GM18858 (cell line): ENCODE data around the gene RELL2.

Experiments
- ATAC-seq: cut with Tn5 transposase; IDR thresholded peaks from one replicate; pipeline ENCODE4 v1.9.1; 2021; ENCODE audit not compliant: unreplicated experiment

Gene RELL2

DNA sequence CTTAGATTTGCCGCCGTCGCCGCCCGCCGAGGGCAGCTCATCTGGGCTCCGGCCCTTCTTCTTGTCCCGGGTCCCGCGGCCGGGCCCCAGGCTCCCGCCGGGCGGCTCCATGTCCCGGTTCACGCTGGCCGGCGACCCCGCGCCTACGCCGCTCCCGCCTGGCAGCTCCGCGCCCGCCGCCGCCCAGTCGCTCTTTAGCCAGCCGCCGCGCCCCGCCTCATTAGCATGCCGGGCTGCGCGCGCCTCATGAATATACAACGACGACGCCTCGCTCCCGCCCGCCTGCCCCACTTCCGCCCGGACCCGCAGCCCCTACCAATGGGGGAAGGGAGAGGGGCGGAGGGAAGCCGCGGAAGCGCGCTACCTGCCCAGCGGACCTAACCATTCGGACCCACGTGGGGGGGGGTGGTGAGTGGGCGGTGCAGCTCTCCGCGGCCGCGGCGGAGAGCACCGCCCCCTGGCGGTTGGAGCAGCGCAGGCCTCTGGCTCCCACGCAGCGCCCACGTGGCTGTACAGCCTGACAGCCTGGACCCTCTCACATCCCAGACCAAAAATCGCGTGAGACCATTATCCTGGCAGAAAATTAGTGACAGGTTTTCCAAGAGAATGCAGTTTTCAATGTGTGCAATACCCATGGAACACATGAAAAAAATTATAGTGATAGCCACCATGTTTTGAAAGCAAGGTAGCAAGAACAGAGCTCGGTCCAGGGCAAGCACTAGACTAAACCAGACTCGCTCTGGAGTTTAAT is 17.8 kb upstream of the RELL2 start, which contains the start of gene DIAPH1:
Gene DIAPH1 (minus strand): TSS at position 197 of the 751 bp plus-strand sequence. CDS start 86 bp downstream, at position 111.
- peak; percentile 56 for ATAC-seq

DNA sequence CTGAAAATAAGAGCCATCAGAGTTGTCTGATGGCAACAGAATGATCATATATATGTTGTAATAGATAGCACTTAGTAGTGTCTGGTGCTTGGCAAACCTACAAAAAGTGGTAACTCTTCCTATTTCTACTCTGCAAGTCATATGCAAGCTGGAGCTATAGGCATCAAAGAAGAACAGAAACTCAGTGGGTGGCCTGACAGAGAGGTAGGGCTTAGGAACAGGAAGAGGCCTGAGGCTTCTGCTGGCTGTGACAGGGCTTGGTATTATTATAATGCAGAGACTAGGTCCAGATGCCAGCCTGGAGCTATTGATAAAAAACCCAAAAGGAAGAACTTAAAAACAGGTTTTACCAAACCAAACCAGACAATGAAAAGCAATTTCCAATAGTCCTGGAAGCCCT is 13.6 kb upstream of the RELL2 start:
- ATAC-seq = peak; percentile 73

DNA sequence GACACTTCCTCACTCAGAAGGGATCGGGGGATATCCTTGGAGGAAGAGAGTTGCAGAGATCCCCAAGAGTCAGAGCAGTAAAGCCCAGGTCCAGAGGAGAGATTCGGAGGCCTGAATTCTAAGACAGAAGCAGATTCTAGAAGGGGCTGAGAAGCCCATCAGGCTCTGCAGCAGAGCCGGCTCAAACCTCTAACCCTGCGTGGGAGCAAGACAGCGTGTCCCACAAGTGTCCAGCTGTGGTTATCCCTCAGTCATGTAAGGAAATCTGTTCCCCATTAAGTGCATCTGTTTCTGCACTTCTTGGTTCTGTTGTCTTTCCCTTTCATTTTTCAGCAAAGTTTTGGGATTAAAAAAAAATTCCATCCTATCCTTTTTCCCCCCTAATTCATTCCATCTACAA is 13.2 kb upstream of the RELL2 start:
- no peak for ATAC-seq

DNA sequence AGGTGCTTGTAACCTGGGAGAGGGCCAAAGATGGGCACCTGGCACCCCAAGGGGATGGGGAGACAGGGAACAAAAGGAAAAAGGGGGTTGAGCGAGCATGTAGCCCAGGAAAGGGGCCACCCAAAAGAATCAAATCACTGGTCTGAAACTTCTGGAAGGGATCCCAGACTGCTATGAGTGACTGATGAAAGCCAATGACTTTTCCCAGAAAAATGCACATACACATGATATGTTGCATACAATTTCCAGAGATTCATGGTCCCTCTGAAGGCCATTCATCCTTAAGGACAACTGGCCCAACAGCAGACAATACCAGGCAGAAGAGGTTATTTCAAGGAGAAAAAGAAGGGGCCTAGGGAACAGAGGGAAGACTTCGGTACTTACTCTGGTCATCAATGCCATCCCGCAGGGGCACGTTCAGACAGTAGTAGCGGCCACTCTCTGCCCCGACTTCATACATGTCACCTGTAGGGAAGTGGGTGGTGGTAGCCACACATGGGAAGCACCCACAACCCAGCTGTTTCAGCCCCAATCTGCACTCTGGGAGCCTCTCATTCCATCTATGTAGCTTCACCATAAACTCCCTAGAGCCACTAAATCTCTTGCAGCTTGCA is 8.5 kb upstream of the RELL2 start:
- no peak for ATAC-seq

DNA sequence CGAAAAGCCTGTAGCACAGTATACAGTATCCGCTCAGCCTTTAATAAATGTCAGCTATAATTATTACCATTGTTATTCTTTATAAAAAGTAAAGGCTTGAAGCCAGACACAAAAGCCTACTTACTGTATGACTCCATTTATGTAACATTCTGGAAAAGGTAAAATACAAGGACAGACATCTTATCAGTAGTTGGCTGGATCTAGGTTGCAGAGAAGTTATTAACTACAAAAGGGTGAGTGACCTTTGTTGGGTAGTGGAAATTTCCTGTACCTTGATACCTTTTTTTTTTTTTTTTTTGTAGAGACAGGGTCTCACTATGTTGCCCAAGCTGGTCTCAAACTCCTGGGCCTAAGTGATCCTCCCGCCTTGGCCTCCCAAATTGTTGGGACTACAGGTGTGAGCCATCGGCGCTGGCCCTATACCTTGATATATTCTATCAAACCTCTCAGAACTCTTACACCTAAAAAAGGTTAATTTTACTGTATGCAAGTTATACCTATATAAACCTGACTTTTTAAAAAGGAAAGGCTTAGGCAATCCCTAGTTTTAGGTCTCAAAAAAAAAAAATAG is 6.1 kb upstream of the RELL2 start:
- no peak for ATAC-seq

DNA sequence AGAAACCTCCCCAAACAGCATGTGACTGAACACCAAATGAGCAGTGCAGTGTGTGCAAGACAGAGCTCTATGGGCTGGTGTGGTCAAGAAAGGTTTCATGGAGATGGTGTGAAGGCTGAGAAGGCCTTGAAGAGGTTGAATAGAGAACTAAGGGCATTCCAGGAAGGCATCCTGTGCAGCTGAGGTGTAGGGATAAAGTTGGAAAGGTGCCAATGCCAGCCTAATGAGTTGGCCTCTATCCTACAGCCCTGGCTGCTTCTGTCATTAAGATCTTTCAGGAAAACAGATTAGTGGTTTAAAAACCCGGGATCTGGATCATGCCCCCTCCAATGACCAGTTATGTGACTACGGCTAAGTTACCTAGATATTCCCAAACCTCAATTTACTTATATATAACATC is 4.1 kb upstream of the RELL2 start:
- ATAC-seq = no peak

DNA sequence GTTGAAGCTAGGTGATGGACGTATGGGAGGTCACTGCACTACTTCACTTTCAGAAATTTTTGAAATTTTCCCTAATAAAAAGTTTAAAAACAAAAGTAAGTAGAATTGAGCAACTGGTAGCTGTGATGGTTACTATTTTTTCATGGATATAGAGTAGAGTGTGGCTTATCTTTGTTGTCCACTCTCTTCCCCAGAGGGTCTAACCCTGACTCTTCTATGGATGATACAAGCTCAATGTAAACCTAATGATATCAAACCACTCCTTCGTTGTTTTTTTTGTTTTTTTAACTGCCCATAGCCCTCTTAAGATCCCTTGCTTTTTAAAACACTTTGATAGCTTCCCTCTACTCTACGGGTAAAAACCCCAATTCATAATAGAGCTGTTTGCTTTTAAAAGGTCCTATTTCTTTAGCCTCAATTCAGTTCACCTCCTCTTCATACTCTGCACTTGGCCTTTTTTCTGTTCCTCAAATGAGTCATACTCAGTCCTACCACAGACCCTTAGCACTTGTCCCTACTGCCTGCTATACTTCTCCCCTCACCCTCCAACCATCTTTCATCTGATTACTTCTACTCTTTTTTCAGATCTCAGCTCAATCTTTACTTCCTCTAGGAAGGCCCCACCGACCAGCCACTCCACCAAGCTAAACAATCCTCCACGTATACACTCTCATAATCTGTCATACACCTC is 2.8 kb upstream of the RELL2 start:
- peak; percentile 87 for ATAC-seq

DNA sequence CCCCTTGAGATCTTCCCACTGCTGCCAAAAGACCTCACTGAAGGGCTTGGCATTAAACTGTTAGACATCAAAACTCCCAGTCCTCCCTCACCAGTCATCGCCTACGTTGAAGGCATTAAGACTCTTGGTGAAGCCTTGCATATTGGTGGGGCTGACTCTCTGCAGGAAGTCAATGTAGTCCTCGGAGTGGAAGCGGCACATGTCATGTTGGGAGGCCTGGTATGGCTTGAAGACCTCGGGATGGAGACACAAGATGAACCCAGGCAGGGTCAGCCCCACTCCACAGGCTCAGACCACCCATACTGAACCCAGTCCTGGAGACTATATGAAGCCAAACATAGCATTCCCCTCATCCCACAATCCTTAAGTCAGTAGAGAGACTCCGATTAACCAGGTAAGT is 2.1 kb upstream of the RELL2 start:
- no peak for ATAC-seq

DNA sequence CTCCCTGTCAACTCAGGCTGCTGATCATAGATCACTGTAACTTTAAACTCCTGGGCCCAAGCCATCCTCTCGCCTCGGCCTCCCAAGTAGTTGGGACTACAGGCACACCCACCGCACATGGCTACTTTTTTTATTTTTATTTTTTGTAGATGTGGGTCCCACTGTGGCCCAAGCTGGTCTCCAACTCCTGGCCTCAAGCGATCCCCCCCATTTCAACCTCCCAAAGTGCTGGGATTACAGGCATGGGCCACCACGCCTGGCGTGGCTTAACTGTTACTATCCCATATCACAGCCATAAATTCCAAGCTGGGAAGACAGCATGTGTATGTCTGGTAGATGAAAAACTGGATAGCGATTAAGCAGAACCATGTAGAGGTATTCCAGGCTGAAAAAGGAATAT is 1.2 kb upstream of the RELL2 start:
- no peak for ATAC-seq

DNA sequence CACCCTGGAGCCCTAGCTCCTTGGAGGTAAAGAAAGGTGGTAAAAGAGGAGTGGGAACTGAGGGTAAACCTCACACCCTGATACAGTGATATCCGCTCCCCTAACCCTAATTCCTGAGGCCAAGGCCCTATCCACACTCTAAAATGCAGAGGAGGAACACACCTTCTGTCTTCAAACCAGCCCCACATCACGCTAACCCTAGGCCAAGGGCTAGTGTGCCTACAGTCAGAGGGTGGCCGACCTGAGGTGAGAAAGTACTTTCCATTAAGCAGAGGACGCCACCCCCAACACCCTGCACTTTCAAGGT is 738 bp upstream of the RELL2 start:
- ATAC-seq = no peak

DNA sequence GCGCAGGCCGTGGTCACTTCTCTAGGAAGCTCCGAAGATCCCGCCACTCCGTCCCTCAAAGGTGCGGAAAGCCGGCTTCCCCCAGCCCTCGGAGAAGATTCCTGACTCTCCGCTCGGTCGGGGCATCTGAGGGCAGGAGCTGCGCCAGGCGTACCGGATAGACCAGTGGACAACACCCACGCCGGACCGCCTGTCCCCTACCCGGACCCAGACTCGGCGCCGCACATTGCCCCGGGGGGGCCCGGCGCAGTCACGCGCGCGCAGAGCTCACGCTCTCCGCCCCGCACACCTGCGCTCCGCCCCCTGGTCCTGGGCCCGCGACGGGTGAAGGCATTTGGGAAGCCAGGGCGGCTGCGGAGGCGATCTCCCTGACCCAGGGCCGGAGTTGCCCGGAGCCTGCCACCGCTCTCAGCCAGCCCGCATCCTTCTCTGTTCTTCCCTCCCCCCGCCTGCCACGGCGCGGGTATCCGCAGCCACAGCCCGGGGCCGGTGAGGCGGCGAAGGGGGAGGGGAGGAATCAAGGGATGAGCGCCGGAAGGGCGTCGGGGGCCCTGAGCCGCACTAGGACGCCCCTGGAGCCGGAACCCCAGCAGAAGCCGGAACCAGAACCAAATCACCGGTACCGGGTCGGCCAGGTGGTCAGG is 448 bp downstream of the RELL2 start:
- no peak for ATAC-seq

DNA sequence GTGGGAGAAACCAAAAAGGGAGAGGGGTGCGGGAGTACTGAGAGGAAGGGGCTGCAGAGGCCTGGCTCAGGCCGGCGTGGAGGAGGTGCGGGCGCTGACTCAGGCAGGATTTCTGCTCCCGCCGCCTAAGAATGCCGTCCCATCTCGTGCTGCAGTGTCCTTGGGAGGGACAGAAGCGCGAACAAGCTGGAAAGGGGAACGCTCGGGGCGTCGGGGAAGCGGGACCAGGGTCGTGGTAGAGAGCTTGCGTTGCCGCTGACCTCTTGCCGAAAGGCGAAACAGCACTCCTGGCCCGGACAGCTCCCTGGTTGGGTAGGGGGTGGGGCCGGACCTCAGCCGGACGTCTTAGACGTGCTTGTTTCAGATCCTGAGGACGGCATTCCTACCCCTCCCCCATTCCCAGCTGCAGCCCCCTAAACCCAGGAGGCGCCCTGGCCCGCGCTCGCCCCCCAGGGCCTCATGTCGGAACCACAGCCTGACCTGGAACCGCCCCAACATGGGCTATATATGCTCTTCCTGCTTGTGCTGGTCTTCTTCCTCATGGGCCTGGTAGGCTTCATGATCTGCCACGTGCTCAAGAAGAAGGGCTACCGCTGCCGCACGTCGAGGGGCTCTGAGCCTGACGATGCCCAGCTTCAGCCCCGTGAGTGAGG is 1.1 kb downstream of the RELL2 start:
- ATAC-seq = no peak

DNA sequence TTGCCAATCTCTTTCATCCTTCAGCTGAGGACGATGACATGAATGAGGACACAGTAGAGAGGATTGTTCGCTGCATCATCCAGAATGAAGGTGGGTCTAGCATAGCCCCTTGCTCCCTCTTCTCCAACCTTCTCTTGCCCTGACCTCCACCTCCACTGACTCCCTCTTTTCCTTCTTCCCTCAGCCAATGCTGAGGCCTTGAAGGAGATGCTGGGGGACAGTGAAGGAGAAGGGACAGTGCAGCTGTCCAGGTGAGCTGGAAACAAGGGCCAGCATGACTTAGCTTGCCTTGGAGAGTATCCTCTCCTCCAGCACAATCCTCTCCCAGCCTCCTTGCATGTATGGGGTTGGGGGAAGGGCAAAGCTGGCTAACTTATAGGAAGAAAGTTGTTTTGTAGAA is 2.0 kb downstream of the RELL2 start:
- no peak for ATAC-seq

DNA sequence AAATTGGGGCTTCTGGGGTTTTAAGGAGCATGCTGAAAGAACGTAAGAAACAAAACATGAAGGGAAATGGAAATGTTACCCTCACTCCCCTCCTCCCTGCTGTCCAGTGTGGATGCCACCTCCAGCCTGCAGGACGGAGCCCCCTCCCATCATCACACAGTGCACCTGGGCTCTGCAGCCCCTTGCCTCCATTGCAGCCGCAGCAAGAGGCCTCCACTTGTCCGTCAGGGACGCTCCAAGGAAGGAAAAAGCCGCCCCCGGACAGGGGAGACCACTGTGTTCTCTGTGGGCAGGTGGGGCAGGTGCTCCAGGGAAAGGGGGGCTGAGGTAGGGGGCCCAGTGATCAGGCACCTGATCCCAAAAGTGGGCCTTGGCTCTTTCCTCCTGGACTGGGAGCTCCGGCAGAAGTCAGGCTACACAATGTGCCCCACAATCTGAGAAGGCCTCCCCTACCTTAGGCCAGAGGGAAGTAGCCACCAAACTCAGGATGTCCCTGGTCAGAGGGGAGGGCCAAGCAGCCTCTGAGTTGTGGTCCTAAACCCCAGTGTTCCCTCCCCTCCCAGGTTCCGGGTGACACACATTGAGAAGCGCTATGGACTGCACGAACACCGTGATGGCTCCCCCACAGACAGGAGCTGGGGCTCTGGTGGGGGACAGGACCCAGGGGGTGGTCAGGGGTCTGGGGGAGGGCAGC is 2.7 kb downstream of the RELL2 start:
- no peak for ATAC-seq

DNA sequence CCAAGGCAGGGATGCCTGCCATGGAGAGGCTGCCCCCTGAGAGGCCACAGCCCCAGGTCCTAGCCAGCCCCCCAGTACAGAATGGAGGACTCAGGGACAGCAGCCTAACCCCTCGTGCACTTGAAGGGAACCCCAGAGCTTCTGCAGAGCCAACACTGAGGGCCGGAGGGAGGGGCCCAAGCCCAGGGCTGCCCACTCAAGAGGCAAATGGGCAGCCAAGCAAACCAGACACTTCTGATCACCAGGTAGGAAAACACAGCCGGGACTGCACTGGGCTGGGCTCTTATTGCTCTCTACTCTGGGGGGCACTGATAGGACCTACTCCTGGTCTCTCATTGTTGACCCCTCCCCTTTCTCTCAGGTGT is 3.2 kb downstream of the RELL2 start:
- no peak for ATAC-seq

DNA sequence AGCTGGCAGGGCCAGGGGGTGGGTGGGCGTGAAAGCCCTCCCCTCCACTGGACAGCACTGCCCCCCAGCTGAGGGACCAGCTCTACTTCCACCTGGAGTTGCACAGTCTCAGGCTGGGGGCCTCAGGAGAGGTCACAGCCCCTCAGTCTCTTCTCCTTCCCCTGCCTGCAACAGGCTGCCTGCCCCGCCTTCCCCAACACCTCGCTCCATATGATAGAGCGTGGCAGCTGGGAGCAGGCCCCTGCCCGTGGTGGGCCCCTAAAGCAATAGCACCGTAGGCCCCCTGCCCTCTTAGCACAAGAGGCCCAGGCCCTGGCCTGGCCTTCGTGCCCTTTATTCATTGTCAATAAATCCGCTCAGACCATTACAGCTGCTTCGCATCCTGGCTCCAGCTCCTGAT is 3.9 kb downstream of the RELL2 start:
- ATAC-seq = no peak

DNA sequence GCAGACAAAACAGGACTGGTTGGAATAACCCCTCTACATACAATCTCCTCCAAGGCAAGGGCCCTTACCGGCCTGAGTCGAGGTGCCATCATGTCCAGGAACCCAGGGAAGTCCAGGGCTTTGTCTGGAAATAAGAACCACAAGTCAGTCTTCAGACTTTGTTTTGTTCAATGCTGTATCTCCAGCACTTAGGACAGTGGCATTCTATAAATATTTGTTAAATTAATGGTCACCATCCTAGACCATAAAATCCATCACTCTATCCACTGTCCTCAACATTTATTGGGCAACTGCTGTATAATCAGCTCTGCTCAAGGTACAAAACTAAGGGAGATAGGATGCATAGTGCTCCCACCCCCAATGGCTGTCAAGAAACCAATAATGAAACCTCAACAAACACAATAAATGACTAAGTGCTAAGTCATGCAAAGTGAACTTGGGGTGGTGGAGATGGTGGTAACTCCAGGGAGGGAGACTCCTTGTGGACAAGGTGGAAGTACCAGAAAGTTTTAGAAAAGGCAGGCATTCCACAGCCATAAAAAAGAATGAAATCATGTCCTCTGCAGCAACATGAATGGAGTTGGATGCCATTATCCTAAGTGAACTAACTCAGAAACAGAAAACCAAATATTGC is 5.0 kb downstream of the RELL2 start:
- ATAC-seq = peak; percentile 77

DNA sequence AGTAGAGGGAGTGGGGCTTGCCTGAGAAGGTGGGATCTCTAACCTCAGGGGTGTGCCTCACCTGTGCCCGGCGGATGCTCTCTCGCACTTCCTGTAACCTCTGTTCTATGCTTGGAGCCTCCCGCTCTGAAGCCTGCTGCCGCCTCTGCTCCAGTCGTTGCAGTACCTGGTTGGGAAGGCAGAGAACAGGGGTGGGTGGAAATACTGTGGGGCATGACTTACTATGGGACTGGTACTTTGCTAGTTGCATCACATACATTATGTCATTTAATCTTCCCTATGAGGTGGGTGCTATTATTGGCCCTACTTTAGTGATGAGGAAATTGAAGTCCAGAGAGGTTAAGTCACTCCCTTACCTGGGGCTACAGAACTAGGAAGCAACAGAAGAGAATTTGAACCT is 9.2 kb downstream of the RELL2 start:
- no peak for ATAC-seq

DNA sequence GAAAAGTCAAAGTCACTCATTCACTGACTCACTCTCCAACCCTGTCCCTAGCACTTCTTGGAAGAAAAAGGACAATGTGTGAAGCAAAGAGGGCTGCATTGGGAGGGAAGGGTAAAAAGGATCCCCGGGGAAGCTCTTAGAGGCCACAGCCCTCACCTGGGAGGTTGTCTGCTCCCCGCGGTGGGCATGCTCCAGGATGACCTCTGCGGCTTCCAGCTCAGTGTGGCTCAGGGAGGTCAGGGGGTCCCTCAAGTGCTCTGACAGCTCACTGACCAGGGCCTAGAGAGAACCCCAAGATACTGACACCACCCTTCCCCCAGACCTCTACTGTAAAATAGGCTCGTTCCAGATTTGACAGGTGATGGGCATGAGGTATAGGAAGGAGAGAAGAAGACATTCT is 10.4 kb downstream of the RELL2 start:
- ATAC-seq = no peak

DNA sequence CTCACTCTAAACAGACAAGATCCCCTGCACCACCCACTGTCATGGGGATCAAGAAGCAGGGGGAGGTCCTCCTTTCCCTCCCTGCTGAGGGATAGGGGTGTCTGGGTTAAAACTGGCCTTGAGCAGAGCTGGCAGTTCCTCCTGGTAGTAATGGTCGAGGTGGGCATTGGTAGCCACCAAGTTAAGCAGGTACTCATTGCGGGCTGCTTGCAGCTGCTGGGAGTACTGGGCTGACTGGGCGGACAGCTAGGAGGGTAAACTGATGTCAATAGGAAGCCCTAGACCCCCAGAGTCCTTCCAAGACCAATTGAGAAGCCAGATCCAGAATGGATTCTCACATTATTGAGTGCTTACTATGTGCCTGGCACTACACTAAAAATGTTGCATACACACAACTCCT is 11.1 kb downstream of the RELL2 start:
- ATAC-seq = no peak
